Measurements from ENCODE around the gene DUXA.

GRCh38 chr19:57118848-57119247, 48.4 kb downstream of the DUXA start:
- TF ChIP-seq CTCF (IDR thresholded peaks at IDR 0.05): no peak
- TF ChIP-seq POLR2A (IDR thresholded peaks at IDR 0.05): no peak

All from heart left ventricle (tissue), 13 donors.